ENCODE data around the gene TAF1B.

- TF ChIP-seq CTCF (IDR thresholded peaks at IDR 0.05), result no peak
- TF ChIP-seq ZFX (IDR thresholded peaks at IDR 0.05; ENCODE audit: borderline replicate concordance), result no peak
Observed at GRCh38 chr2:9949992-9950520, 106.8 kb downstream of the TAF1B start.
